Activated T-helper 2 cell treated with anti-CD3 and anti-CD28 coated beads, Interferon-gamma antibody, Interleukin-2, Interleukin-4, amounts not matched to agents 10 μg/mL and 5 μg/mL and 100 μg/mL, durations not matched to agents 14 hours and 24 hours and 36 hours (primary cell): ENCODE data around the gene TRIM67. TPM values are rescaled to one million over a fixed set of nuclear protein-coding genes. Genes with fewer than 3 reads are reported as not detected.

Experiments used
- DNase-seq: peaks from one replicate; pipeline ENCODE4 v3.0.0; 2021; ENCODE audit warnings: low spot score
- H3K27ac Mint-ChIP-seq: one replicate; pipeline ENCODE4 v1.8.0; 2021; ENCODE audit warnings: mixed read lengths
- H3K27me3 Mint-ChIP-seq: one replicate; pipeline ENCODE4 v1.8.0; 2021; ENCODE audit warnings: low read depth, mixed read lengths
- H3K36me3 Mint-ChIP-seq: one replicate; pipeline ENCODE4 v1.8.0; 2021; ENCODE audit warnings: low read depth, mixed read lengths
- H3K4me1 Mint-ChIP-seq: one replicate; pipeline ENCODE4 v1.8.0; 2021; ENCODE audit warnings: low read depth, mixed read lengths
- H3K4me3 Mint-ChIP-seq: one replicate; pipeline ENCODE4 v1.8.0; 2021; ENCODE audit warnings: low read depth, mild to moderate bottlenecking, moderate library complexity, mixed read lengths
- H3K9me3 Mint-ChIP-seq: one replicate; pipeline ENCODE4 v1.8.0; 2021; ENCODE audit warnings: mixed read lengths
- intact Hi-C: fragments of 100-400 bp; cut with micrococcal nuclease; formaldehyde crosslinking; loops from one replicate; pipeline ENCODE4 v1.15.1; 2023
- total RNA-seq: library from RNA; stranded (reverse); gene quantifications from 2 replicates; pipeline ENCODE4 v1.2.3, GENCODE V29; 2022

Gene TRIM67
- total RNA-seq, 1 donor from 2014 or later = not detected

DNA sequence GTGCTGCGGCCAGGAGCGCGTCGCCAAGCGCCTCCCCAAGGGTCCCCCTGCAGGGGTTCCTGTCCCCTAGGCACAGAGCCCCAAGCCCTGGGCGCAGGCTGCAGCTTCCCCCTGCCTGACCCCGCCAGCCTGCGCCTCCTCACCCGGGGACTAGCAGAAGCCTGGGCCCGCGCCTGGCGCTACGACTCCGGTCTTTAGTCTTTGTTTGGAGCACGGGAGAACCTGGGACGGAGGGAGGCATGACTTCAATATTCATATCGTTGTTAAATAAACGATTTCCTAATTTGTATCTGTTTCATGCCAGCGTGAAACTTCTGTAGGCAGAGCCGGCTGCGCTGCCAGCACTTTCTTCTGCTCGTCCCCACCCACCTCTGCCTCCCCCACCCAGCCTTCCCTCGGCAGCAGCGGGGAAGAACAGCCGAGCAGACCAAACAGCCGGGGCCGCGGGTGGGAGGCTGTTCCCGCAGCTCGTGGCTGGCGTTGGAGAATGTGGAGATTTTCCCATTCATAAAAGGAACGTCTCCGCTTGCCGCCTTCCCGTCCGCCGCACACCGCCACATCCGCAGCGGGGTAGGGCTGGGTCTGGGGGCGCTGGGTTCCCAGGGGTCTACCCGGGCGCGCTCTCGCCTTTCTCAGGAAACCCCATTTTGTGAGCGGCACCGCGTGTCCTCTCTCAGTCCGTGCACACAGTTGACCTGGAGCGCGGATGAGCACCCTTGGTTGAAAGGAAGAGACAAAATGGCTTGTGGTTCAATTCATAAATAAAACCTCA is 777 bp upstream of the TRIM67 start:
- H3K4me3 Mint-ChIP-seq = no peak overlapping the region
- intact Hi-C loops = loop anchor here (5.0 kb wide), 1 partner anchor 734 kb away; the partner anchor contains the start of gene PGBD5
- H3K27ac Mint-ChIP-seq = no peak overlapping the region
- H3K9me3 Mint-ChIP-seq = no peaks in the 10 kb centered on the region
- no peaks in the 10 kb centered on the region for H3K36me3 Mint-ChIP-seq
- DNase-seq = no peak
- peaks cover 72% of the 10 kb centered on the region for H3K27me3 Mint-ChIP-seq
- no peaks in the 10 kb centered on the region for H3K4me1 Mint-ChIP-seq

DNA sequence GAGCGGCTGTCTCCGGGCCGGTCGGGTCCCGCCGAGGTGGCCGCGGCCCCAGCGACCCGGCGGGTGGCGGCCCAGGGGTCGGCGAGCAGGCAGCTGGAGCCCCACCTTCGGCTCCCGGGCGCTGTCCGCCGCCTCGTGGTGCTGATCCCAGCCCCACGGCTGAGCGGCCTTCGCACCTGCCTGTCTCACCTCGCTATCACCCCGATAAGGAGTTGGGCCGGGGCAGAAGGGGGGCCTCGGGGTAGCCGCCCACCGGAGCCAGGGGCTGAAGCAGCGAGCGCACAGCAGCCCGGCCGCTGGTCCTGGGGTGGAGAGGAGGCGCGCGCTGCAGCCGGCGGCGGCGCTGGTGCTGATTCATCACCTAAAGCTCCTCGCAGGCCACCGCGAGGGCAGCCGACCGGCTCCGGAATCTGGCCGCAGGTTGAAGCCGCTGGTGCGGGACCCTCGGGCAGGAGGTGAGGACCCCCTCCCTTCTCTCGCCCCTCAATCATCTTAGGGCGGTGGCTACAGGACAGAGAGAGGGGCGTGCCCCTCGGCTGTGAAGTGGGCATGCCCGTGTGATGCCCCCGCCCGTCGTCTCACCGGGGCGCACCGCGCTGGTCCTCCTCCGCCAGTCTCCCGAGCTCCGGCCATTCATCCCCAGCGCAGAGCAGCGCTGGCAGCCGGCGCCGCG is 575 bp downstream of the TRIM67 start:
- no peaks in the 10 kb centered on the region for H3K36me3 Mint-ChIP-seq
- H3K4me1 Mint-ChIP-seq = no peaks in the 10 kb centered on the region
- H3K27ac Mint-ChIP-seq = no peak overlapping the region
- peaks cover 66% of the 10 kb centered on the region for H3K27me3 Mint-ChIP-seq
- H3K4me3 Mint-ChIP-seq = no peak overlapping the region
- DNase-seq = peak; percentile 27
- no peaks in the 10 kb centered on the region for H3K9me3 Mint-ChIP-seq
- intact Hi-C loops = loop anchor here (5.0 kb wide), 1 partner anchor 735 kb away; the partner anchor contains the start of gene PGBD5

DNA sequence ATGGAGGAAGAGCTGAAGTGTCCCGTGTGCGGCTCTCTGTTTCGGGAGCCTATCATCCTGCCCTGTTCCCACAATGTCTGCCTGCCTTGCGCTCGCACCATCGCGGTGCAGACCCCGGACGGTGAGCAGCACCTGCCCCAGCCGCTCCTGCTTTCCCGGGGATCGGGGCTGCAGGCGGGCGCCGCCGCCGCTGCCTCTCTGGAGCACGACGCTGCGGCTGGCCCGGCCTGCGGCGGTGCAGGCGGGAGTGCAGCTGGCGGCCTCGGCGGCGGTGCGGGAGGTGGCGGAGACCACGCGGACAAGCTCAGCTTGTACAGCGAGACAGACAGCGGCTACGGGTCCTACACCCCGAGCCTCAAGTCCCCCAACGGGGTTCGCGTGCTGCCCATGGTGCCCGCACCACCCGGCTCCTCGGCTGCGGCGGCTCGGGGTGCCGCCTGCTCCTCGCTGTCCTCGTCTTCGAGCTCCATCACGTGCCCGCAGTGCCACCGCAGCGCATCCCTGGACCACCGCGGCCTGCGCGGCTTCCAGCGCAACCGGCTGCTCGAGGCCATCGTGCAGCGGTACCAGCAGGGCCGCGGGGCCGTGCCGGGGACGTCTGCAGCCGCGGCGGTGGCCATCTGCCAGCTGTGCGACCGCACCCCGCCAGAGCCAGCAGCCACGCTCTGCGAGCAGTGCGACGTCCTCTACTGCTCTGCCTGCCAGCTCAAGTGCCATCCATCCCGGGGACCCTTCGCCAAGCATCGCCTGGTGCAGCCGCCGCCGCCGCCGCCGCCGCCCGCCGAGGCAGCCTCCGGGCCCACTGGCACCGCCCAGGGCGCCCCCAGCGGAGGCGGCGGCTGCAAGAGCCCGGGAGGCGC is 1.3 kb downstream of the TRIM67 start:
- Mint-ChIP-seq H3K27ac (no peak overlapping the region), H3K4me3 (no peak overlapping the region), H3K9me3 (no peaks in the 10 kb centered on the region), H3K4me1 (no peaks in the 10 kb centered on the region), H3K27me3 (peaks cover 63% of the 10 kb centered on the region), H3K36me3 (no peaks in the 10 kb centered on the region)
- intact Hi-C loops = loop anchor here (5.0 kb wide), 1 partner anchor 736 kb away; the partner anchor contains the start of gene PGBD5
- DNase-seq = no peak

DNA sequence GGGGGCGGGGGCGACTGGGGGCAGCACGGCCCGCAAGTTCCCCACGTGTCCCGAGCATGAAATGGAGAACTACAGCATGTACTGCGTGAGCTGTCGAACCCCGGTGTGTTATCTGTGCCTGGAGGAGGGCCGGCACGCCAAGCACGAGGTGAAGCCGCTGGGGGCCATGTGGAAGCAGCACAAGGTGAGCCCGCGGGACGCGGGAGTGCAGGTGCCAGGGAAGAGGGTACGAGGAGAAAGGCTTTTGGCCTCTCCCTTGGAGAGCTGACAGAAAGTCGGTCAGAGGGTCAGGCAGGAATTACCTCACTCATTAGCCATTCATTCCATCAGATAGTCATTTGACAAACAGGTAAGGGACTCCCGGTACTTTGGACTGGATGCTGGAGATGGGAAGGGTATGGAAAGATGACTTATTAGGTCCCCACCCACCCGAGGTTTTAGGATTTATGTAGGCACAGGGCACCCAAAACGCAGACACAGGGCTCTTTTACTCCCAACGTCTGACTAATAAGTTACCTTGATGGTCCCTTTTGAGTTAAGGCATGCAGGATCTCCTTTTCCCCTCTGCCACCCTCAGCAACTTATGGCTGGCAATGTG is 2.1 kb downstream of the TRIM67 start:
- H3K36me3 Mint-ChIP-seq = no peaks in the 10 kb centered on the region
- H3K4me1 Mint-ChIP-seq = no peaks in the 10 kb centered on the region
- no peaks in the 10 kb centered on the region for H3K9me3 Mint-ChIP-seq
- no peak overlapping the region for H3K4me3 Mint-ChIP-seq
- DNase-seq = no peak
- intact Hi-C loops = loop anchor here (5.0 kb wide), 1 partner anchor 737 kb away; the partner anchor contains the start of gene PGBD5
- peaks cover 60% of the 10 kb centered on the region for H3K27me3 Mint-ChIP-seq
- H3K27ac Mint-ChIP-seq = no peak overlapping the region

DNA sequence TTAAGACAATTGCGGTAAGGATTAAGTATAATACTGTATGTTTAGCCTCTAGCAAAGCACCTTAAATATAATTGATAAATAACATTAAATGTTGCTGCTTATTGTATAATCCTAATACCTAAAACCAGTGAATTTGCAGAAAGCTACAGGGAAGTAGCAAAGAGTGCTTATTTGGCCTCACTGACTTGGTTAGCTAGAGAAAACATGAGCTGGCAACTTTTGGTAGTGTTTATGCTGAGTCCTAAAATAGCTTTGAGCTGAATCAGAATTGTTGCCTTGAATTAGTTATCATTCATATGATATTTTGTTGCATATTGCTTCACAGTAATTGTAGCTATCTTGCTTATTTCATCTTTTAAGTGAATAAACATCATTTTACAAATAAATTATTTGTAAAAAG is 3.5 kb downstream of the TRIM67 start:
- H3K4me3 Mint-ChIP-seq = no peak overlapping the region
- intact Hi-C loops = no loop called here
- no peaks in the 10 kb centered on the region for H3K36me3 Mint-ChIP-seq
- no peaks in the 10 kb centered on the region for H3K9me3 Mint-ChIP-seq
- H3K27ac Mint-ChIP-seq = no peak overlapping the region
- peaks cover 47% of the 10 kb centered on the region for H3K27me3 Mint-ChIP-seq
- no peaks in the 10 kb centered on the region for H3K4me1 Mint-ChIP-seq
- DNase-seq = no peak

DNA sequence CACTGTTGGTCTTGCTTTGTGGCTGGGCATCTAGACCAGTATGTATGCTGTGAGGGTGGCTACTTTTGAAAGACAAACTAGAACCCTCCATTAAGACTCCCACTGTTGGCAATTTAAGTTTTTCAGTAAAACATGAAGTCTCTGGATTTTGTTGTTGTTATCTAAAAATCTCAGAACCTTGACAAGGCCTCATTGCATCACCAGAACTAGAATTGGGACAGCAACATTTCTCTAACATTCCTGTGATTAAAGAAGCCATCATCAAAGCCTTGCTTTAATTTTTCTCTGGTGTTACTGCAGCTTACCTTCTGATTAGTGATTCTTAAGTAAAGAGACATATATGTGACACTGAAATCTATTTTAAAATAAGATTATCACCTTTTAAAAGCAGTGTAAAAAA is 4.5 kb downstream of the TRIM67 start:
- H3K4me3 Mint-ChIP-seq = no peak overlapping the region
- intact Hi-C loops = no loop called here
- no peaks in the 10 kb centered on the region for H3K4me1 Mint-ChIP-seq
- no peaks in the 10 kb centered on the region for H3K36me3 Mint-ChIP-seq
- H3K9me3 Mint-ChIP-seq = no peaks in the 10 kb centered on the region
- peaks cover 38% of the 10 kb centered on the region for H3K27me3 Mint-ChIP-seq
- no peak for DNase-seq
- H3K27ac Mint-ChIP-seq = no peak overlapping the region

DNA sequence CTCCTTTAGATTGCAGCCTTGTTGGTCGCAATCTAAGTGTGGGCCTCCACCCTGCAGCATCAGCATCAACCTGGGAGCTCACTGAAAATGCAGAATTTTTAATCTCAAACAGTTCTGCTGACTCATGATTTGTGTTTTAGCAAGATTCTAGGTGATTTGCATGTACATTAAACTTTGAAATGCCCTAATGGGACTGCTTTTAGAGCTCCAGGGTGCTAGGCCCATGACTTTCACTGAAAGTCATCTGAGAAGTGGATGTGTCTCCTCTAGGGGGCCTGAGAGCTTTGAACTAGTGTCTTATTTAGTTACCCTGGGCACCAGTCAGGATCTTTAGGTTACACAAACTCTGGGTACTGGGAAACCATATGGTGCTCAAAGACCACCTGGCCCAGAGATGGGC is 9.0 kb downstream of the TRIM67 start:
- no peak overlapping the region for H3K4me3 Mint-ChIP-seq
- H3K27me3 Mint-ChIP-seq = peaks cover 37% of the 10 kb centered on the region
- intact Hi-C loops = no loop called here
- no peak for DNase-seq
- H3K27ac Mint-ChIP-seq = no peak overlapping the region
- no peaks in the 10 kb centered on the region for H3K9me3 Mint-ChIP-seq
- no peaks in the 10 kb centered on the region for H3K36me3 Mint-ChIP-seq
- H3K4me1 Mint-ChIP-seq = no peaks in the 10 kb centered on the region

DNA sequence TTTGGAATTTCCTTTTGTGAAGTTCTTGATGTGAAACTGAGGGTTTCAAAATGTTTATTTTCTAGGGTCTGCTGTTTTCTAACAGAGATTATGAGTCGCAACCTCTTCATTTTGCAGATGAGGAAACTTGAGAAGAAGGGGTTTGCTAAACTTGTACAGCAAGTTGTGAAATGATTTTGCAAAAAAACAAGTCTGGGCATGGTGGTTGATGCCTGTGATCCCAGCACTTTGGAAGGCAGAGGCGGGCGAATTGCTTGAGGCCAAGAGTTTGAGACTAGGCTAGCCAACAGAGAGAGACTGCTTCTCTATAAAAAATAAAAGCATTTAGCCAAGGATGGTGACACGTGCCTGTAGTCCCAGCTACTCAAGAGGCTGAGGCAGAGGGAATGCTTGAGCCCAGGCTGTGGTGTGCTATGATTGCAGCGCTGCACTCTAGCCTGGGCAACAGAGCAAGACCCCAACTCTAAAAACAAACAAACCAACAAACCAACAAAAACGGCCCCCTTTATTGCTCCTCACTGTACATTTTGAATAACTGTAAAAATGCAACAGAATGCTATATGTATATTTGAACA is 9.9 kb downstream of the TRIM67 start:
- no peak for DNase-seq
- intact Hi-C loops = no loop called here
- Mint-ChIP-seq H3K4me3 (no peak overlapping the region), H3K4me1 (no peaks in the 10 kb centered on the region), H3K27ac (no peak overlapping the region), H3K9me3 (no peaks in the 10 kb centered on the region), H3K27me3 (peaks cover 36% of the 10 kb centered on the region), H3K36me3 (no peaks in the 10 kb centered on the region)

DNA sequence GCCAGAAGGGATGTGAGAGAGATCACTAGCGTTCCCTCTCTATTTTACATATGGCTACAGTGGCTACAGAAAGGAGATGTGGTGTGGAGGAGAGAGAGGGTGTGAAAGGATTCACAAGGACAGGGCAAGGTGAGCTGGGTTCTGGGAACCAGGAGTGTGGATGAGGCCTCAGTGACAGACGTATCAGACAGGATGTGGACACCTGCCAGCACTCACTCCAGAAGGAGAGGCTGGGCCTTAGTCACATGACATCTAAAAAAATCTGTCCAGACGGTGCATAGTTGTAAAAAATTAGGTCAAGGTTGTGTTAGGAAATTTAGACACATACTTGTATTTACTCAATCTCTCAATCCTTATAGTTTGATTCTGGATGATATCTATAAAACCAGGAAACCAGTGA is 10.6 kb downstream of the TRIM67 start:
- no peaks in the 10 kb centered on the region for H3K4me1 Mint-ChIP-seq

DNA sequence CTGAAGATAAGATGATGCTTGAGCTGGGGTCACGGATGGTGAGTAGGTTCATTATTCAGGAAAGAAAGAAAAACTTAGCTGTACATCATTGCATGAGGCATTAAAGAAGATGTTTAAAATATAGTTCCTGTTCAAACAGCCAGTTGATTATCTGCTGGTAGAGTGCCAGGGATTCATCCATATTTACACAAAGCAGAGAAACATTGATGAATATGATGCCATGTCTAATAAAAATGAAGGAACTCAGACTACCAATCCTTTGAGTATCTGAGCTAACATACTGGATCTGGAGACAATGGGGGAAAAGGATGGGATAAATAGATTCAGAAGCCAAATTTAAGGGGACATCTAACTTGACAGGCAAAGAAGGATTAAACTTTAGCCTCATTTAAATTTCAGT is 14.6 kb downstream of the TRIM67 start:
- no peak overlapping the region for H3K4me3 Mint-ChIP-seq
- H3K27me3 Mint-ChIP-seq = peaks cover 42% of the 10 kb centered on the region
- H3K9me3 Mint-ChIP-seq = no peaks in the 10 kb centered on the region
- DNase-seq = no peak
- H3K27ac Mint-ChIP-seq = no peak overlapping the region
- no peaks in the 10 kb centered on the region for H3K4me1 Mint-ChIP-seq
- H3K36me3 Mint-ChIP-seq = no peaks in the 10 kb centered on the region
- intact Hi-C loops = no loop called here

More for the DNA sequence above, 10.6 kb downstream of the TRIM67 start:
- no peak for DNase-seq
- Mint-ChIP-seq H3K27me3 (peaks cover 39% of the 10 kb centered on the region), H3K27ac (no peak overlapping the region), H3K4me3 (no peak overlapping the region), H3K36me3 (no peaks in the 10 kb centered on the region), H3K9me3 (no peaks in the 10 kb centered on the region)
- intact Hi-C loops = no loop called here

DNA sequence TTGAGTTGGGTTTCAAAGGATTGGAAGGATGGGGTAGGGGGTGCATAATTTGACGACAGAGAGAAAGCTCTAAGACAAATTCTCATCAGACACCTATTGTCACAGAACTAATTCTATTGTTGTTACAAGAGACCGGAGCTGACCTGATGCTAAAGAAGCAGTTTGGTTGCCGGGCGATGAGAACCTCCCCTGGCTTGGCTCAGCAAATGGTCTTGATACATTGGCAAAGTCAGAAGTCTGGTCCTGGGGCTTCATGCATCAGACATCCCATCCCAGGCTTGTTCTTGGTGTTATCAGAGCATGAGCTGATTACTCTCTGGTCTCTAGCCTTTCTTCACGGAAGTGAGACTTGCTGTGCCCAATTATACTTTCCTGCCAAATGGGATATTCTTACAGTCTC is 15.4 kb downstream of the TRIM67 start:
- H3K9me3 Mint-ChIP-seq = no peaks in the 10 kb centered on the region
- H3K27ac Mint-ChIP-seq = no peak overlapping the region
- H3K4me3 Mint-ChIP-seq = no peak overlapping the region
- no peaks in the 10 kb centered on the region for H3K36me3 Mint-ChIP-seq
- intact Hi-C loops = no loop called here
- peaks cover 43% of the 10 kb centered on the region for H3K27me3 Mint-ChIP-seq
- H3K4me1 Mint-ChIP-seq = no peaks in the 10 kb centered on the region
- no peak for DNase-seq

DNA sequence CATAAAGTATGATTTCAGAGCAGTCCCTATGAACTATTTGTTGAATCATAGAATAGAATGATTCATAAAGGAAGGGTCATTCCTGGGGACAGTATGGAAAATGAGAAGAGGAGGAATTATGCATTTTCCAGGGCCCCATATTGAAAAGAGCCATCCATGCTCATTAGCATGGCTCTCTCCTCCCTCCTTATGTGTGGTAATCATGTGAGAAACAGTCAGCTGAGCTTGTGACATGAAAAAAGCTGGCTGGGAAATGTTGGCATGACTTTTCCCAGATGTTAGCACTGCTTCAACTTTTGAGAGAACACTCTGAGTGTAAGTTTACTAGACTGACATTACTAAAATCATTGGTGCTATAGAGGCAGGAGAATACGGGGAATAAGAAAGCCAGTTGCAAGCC is 16.1 kb downstream of the TRIM67 start:
- no peak overlapping the region for H3K4me3 Mint-ChIP-seq
- no peak overlapping the region for H3K27ac Mint-ChIP-seq
- no peaks in the 10 kb centered on the region for H3K9me3 Mint-ChIP-seq
- no peak for DNase-seq
- no peaks in the 10 kb centered on the region for H3K36me3 Mint-ChIP-seq
- peaks cover 40% of the 10 kb centered on the region for H3K27me3 Mint-ChIP-seq
- no peaks in the 10 kb centered on the region for H3K4me1 Mint-ChIP-seq
- intact Hi-C loops = no loop called here
